ENCODE measurements around the gene RFX1.
"Not testable (repeated sequence)": the region's sequence is repeated elsewhere in the genome, so short reads cannot be mapped to it uniquely, and the experiment has no call there.

RFX1 gene

GRCh38 chr19:14023404-14024235 lies 17.5 kb upstream of the RFX1 start:
- no peak for TF ChIP-seq ZFX (IDR thresholded peaks at IDR 0.05; ENCODE audit: borderline replicate concordance)
- TF ChIP-seq, protein P1, sequence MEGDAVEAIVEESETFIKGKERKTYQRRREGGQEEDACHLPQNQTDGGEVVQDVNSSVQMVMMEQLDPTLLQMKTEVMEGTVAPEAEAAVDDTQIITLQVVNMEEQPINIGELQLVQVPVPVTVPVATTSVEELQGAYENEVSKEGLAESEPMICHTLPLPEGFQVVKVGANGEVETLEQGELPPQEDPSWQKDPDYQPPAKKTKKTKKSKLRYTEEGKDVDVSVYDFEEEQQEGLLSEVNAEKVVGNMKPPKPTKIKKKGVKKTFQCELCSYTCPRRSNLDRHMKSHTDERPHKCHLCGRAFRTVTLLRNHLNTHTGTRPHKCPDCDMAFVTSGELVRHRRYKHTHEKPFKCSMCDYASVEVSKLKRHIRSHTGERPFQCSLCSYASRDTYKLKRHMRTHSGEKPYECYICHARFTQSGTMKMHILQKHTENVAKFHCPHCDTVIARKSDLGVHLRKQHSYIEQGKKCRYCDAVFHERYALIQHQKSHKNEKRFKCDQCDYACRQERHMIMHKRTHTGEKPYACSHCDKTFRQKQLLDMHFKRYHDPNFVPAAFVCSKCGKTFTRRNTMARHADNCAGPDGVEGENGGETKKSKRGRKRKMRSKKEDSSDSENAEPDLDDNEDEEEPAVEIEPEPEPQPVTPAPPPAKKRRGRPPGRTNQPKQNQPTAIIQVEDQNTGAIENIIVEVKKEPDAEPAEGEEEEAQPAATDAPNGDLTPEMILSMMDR (IDR thresholded peaks at IDR 0.05), result peak; percentile 40
- H3K27ac ChIP-seq, result no peak overlapping the region

GRCh38 chr19:14022469-14022868 lies 16.3 kb upstream of the RFX1 start:
- no peak overlapping the region for H3K27ac ChIP-seq
- TF ChIP-seq ZFX (IDR thresholded peaks at IDR 0.05; ENCODE audit: borderline replicate concordance), result no peak
- TF ChIP-seq, protein P1 (IDR thresholded peaks at IDR 0.05), result no peak

DNA sequence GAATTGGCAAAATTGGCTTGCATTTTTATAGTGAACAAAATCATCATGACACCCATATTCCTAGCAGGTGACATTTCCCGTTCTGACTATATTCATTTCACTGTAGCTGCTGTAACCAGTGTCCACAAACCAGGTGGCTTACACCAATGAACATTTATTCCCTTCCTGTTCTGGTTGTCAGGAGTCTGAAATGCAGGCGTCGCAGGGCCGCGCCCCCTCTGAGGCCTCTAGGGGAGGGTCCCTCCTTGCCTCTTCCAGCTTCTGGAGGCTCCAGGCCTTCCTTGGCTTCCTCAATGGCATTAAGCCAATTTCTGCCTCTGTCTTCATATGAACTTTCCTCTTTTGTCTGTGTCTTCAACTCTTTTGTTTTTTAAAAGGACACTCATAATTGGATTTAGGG lies 15.4 kb upstream of the RFX1 start:
- H3K27ac ChIP-seq, result no peak overlapping the region
- TF ChIP-seq, protein P1 (IDR thresholded peaks at IDR 0.05), result no peak
- TF ChIP-seq ZFX (IDR thresholded peaks at IDR 0.05; ENCODE audit: borderline replicate concordance), result no peak

- H3K27ac ChIP-seq, result not testable (repeated sequence)
Observed at GRCh38 chr19:14019739-14020138, 13.6 kb upstream of the RFX1 start.

GRCh38 chr19:14019100-14019499 lies 13.0 kb upstream of the RFX1 start:
- TF ChIP-seq ZFX (IDR thresholded peaks at IDR 0.05; ENCODE audit: borderline replicate concordance), result no peak
- TF ChIP-seq, protein P1 (IDR thresholded peaks at IDR 0.05), result no peak
- H3K27ac ChIP-seq, result no peak overlapping the region

GRCh38 chr19:14015524-14016035 lies 9.5 kb upstream of the RFX1 start:
- no peak for TF ChIP-seq ZFX (IDR thresholded peaks at IDR 0.05; ENCODE audit: borderline replicate concordance)
- TF ChIP-seq, protein P1 (IDR thresholded peaks at IDR 0.05), result no peak
- H3K27ac ChIP-seq, result no peak overlapping the region

DNA sequence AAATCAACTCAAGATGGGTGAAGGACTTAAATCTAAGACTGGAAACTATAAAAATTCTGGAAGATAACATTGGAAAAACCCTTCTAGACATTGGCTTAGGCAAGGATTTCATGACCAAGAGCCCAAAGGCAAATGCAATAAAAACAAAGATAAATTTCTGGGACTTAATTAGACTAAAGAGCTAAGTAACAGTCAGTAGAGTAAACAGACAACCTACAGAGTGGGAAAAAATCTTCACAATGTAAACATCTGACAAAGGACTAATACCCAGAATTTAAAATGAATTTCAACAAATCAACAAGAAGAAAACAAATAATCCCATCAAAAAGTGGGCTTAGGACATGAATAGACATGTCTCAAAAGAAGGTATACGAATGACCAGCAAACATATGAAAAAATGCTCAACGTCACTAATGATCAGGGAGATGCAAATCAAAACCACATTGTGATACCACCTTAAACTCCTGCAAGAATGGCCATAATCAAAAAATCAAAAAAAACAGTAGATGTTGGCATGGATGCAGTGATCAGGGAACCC lies 6.3 kb upstream of the RFX1 start:
- TF ChIP-seq, protein P1 (IDR thresholded peaks at IDR 0.05), result no peak
- TF ChIP-seq ZFX (IDR thresholded peaks at IDR 0.05; ENCODE audit: borderline replicate concordance), result no peak
- no peak overlapping the region for H3K27ac ChIP-seq

Data from 22Rv1 (cell line).